ENCODE results near the gene SLC44A5.
A peak's percentile ranks its signal among the peaks of the same experiment; 100 is the strongest.
"Not testable (repeated sequence)": the region's sequence is repeated elsewhere in the genome, so short reads cannot be mapped to it uniquely, and the experiment has no call there.

Gene SLC44A5

DNA sequence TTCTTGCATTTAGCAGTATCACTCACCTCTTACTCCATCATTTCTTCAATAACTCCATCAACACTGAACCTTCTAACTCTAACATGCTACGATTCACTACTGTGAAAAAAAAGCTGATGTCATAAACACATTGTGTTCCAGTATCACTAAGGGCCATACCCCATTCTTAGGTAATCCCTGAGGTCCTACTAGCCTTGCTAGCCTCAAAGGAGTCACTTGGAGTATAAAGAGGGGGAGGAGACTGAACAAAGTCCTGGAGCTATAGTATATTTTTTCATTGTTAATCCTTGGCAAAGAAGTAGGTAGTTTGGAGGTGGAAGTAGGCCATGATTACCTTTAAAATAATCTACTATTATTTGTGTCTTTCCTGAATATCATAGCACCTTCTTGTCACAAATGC, at the start of gene SLC44A5:
Gene SLC44A5, minus strand, starts transcription at position 101 of the 400 bp plus-strand sequence. CDS start 69,667 bp downstream, outside the sequence.
- DNase-seq: no peak

GRCh38 chr1:75655931-75656330, 45.0 kb upstream of the SLC44A5 start:
- no peak for DNase-seq

GRCh38 chr1:75647183-75647582, 36.3 kb upstream of the SLC44A5 start:
- DNase-seq: not testable (repeated sequence)

DNA sequence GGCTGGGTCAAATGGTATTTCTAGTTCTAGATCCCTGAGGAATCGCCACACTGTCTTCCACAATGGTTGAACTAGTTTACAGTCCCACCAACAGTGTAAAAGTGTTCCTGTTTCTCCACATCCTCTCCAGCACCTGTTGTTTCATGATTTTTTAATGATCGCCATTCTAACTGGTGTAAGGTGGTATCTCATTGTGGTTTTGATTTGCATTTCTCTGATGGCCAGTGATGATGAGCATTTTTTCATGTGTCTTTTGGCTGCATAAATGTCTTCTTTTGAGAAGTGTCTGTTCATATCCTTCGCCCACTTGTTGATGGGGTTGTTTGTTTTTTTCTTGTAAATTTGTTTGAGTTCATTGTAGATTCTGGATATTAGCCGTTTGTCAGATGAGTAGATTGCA, 34.2 kb upstream of the SLC44A5 start:
- DNase-seq: not testable (repeated sequence)

DNA sequence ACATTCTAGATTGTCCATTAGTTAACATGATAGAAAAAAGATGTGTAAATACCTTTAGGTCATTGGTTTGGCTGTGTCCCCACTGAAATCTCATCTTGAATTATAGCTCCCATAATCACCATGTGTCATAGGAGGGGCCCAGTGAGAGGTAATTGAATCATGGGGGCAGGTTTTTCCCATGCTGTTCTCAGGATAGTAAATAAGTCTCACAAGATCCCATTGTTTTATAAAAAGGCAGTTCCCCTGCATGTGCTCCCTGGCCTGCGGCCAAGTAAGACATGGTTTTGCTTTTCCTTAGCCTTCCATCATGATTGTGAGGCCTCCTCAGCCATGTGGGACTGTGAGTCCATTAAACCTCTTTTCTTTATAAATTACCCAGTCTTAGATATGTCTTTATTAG, 32.5 kb upstream of the SLC44A5 start:
- DNase-seq: no peak

- no peak for DNase-seq
Observed at GRCh38 chr1:75641325-75641724, 30.4 kb upstream of the SLC44A5 start.

DNA sequence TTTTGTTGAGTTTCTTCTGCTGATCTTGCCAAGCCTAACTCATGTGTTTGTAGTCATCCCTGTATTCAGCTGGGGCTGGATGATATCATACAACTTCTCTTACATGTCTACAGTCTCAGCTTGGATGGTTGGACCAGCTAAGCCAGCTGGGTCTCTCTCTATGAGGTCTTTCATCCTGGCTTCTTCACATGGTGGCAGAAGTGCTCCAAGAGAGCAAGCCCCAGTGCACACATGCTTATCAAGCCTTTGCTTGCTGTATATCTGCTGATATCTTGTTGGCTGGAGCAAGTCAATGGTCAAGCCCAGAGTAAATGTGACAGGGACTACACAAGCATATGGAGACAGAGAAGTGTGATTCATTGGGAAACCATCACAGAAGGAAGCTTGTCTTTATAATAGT, 29.2 kb upstream of the SLC44A5 start:
- DNase-seq: no peak

- DNase-seq: peak; percentile 35
Observed at GRCh38 chr1:75632350-75632949, 21.5 kb upstream of the SLC44A5 start.

DNA sequence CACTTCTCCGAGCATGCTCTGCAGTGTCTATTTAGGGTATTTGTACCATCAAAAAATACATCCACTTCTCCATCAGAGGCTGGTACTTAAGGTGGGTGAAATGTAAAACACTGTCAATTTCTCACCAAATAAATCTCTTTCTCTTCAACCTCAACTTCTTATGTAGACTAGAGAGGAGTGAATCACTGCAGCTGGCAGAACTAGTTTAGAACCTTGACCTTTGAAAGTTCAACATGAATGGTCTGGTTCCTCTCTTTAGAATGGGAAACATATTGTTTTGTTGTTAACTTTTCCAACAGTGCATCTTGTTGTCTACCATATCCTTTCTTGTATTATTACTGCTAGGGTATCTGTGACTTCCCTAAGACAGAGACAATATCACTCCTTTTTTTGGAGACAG, 20.1 kb upstream of the SLC44A5 start:
- DNase-seq: no peak

- DNase-seq: no peak
Observed at GRCh38 chr1:75630004-75630594, 19.2 kb upstream of the SLC44A5 start.

- DNase-seq: no peak
Observed at GRCh38 chr1:75625795-75626194, 14.9 kb upstream of the SLC44A5 start.

DNA sequence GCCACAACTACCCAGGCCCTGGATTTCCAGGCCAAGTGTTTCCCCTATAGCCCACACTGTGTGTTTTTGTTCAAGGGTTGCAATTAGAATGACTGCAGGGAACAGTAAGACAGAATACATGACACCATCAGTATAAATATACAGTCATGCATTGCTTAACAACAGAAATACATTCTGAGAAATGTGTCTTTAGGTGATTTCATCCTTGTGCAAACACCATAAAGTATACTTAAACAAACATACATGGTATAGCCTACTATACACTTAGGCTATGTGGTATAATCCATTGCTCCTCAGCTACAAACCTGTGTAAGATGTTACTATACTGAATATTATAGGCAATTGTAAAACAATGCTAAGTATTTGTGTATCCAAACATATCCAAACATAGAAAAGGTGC, 7.5 kb upstream of the SLC44A5 start:
- DNase-seq: no peak

- no peak for DNase-seq
Observed at GRCh38 chr1:75616436-75617433, 5.8 kb upstream of the SLC44A5 start.

DNA sequence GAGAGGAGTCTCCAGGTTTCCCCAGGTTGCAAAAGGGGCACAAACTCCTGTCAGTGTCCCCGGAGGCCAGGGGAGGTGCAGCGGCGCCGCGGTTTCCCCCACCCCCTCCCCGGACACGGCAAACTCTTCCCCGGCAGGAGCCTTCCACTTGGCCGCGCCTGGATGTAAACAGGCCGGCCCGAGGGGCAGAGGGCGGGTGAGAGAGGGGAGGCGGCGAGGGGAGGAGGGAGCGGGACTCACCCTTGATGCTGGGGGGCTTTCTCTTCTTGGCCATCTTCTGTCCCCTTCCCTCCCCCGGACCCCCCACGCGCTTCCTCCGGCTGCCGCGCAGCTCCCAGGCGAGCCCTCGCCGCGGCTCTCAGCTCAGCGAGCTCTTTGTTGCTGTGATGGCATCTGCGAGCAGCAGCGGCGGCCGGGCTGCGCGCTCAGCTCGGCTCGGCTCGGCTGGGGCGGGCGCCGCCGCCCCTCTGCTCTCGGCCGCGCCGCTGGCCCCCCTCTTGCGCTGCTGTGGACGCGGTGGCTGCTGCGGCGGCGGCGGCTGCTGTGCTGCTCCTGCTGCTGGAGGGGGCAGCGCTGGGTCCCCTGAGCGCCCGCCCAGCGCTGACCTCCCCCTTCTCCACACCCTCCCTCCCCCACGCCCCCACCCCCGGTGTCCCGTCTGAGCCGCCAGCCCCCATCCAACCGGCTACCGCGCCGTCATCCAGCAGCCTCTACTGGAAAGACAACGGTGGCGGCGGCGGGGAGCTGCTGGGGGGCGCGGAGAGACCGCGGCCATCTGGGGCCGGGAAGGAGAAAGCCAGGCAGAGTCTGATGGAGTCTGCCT, 4.9 kb upstream of the SLC44A5 start:
- no peak for DNase-seq

GRCh38 chr1:75614399-75614756, 3.5 kb upstream of the SLC44A5 start:
- no peak for DNase-seq

DNA sequence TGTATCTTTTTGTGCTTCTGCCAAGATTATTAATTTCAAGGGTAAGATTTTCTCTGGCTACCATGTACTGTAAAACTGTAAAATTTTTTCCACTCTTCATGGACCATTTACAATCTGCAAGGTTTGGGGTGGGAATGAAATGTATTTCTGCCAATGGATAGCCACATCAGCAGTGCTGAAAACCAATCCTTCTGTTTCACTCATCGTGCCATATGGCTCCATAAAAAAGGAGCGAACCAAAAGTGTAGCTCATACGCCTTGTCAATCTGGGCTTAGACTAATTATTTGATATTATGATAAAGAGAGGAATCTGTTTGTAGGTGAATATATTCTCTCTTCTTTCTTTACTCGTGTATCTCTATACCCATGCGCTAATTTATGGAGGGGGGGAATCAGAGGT, 3.0 kb upstream of the SLC44A5 start:
- DNase-seq: no peak

- DNase-seq: no peak
Observed at GRCh38 chr1:75612976-75613375, 2.1 kb upstream of the SLC44A5 start.

GRCh38 chr1:75602486-75602885, 8.4 kb downstream of the SLC44A5 start:
- DNase-seq: no peak

- DNase-seq: no peak
Observed at GRCh38 chr1:75600781-75601180, 10.1 kb downstream of the SLC44A5 start.

DNA sequence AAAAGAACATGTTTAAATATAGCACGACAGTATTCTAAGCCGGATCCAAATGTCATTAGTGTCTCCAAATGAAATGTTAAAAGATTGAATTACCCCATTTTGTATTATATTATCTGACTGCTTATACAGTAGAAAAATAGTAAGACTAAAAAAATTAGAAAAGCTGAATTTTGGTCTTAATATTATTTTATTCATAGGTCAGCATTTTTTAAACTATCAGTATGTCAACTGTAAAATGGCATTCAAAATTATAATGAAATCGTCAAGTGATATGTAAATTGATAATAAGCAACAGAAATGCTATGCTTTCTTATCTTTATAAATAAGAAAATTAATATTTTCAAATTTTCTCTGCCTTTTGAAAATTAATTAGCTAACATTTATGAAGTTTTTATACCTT, 16.6 kb downstream of the SLC44A5 start:
- no peak for DNase-seq

GRCh38 chr1:75593457-75593856, 17.5 kb downstream of the SLC44A5 start:
- not testable (repeated sequence) for DNase-seq

DNA sequence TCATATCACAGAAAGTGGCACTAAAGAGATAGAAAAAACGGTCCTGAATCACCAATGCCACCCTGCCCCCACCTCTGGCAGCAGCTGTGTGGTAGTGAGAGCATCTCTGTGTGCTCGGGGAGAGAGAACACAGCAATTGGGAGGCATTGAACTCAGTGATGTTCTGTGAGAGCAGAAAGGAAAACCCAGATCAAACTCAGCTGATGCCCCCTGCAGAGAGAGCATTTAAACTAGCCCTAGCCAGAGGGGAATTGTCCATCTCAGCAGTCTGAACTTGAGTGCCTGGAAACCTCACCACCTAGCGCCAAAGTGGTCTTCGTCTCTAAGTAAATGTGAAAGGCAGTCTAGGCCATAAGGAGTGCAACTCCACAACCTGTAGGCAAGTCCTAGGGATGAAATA, 21.3 kb downstream of the SLC44A5 start:
- no peak for DNase-seq
